OCI-LY1 (cell line): Measurements from ENCODE around the gene TYMS.

ENCODE experiments used
- CTCF ChIP-seq: fragments of 200-600 bp; sonication (generic), shearing (Covaris generic); IDR thresholded peaks from 2 replicates; pipeline ENCODE4 v1.5.1; 2017; ENCODE audit warnings: mild to moderate bottlenecking, antibody characterized with exemption, low read length, moderate library complexity, mixed read lengths
- EZH2 ChIP-seq: fragments of 200-600 bp; sonication (generic), shearing (Covaris generic); IDR thresholded peaks from 2 replicates; pipeline ENCODE4 v1.8.0; 2017; ENCODE audit warnings: borderline replicate concordance, mixed run types, mild to moderate bottlenecking, antibody characterized with exemption, low read length, moderate library complexity, mixed read lengths

- TF ChIP-seq EZH2 (no peak), CTCF (no peak)
Measured at GRCh38 chr18:629269-630150, 27.9 kb upstream of the TYMS start.
